ENCODE measurements around the gene LYRM4.

LYRM4 gene

DNA sequence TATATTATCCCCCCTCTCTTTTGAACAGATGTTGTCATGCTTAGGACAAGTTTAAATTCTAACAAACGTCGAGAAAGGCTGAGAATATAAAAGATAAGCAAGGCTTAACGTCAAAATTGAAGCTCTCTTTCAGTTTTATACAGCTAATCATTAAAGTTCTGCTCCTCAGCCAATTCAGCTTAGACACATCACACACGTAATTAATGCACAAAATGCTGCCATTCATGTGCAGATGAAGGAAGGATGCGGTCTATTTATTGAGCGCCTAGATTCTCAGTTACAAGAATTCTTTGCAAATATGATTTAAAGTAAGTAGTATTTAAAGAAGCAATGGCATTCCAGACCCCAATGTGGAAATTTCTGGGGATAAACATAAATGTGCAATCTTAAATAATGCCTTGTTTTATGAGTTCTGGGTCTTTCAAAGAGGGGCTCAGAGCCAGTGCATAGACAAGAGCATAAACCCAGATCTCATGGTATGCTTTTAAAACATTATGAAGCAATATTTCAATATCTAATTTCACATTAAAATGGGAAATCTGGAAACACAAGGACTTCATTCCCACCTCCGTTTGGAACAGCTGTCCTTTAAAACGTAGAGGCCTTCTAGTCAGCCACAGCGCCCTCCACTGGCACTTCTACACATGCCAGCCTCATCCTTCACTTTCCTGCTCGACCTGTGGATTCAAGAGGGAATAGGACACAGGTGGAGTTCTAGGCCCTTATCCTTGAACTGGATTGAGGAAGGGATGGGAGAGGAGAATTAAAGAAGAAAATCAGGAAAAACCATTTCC, 85.8 kb downstream of the LYRM4 start:
- DNase-seq (ENCODE audit: low read depth in 3 of 3): no peak

DNA sequence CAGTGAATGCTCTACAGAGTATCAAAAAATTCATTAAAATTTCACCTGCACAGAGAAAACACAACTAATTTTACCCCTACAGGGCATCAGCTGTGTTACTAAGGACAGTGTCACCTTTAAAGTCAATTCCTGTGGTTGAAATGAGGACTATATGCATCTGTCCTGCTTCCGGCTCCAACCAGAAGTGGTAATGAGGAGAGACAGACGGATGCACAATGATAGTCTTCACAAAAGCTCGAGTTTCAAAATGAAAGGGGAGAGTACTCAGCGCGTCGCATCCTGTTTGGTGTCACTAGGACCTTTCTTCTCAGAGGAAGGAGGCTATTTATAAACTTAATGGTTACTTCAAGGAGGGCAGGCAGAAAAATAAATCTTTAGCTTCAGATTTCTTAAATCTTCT, 86.5 kb downstream of the LYRM4 start:
- DNase-seq (ENCODE audit: low read depth in 3 of 3): peak; percentile 13 to 29 (median 14)

DNA sequence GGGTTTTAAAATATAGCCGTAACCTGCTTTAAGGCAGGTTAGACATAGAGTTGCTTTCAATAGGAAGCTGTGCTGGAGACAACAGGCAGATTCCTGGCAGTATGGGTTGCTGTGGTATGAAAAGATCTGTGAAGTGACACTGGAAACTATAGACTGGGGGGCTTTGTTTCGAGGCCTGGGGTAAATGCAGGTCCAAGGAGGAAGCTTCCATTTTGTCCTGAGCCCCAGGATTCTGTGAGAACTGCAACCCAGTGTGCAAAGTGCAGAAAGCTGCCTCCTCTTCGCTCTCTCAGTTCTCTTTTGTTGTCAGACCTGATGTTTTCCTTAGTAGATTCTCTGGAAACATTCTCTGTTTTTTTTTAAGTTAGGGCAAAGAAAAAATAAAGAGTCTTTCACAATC, 86.9 kb downstream of the LYRM4 start:
- no peak for DNase-seq (ENCODE audit: low read depth in 3 of 3)

DNA sequence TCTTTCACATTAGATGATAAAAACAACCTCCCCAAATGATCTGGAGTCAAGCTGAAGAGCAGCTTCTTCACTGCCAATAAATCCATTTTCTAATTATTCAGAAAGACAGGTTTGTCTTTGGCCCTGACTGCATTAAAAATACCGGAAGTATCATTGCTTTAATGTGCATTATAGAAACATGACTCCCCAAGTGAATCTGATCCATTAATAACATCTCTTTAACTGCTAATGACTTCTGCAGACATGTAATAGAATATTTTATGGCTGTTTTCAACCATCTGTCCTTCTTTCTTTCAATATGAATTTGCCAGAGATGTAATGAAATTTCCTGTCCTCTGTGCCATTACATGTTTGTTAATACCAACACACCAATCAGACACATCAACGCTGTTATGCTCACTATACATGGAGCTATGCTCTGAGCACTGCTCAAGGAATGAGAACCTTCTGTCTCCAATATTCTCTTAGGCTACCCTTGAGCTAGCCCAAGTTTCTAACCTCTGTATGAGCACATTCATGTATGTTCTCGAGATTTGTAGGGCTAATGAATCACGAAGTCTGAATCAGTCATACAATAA, 87.8 kb downstream of the LYRM4 start:
- DNase-seq (ENCODE audit: low read depth in 3 of 3): no peak

DNA sequence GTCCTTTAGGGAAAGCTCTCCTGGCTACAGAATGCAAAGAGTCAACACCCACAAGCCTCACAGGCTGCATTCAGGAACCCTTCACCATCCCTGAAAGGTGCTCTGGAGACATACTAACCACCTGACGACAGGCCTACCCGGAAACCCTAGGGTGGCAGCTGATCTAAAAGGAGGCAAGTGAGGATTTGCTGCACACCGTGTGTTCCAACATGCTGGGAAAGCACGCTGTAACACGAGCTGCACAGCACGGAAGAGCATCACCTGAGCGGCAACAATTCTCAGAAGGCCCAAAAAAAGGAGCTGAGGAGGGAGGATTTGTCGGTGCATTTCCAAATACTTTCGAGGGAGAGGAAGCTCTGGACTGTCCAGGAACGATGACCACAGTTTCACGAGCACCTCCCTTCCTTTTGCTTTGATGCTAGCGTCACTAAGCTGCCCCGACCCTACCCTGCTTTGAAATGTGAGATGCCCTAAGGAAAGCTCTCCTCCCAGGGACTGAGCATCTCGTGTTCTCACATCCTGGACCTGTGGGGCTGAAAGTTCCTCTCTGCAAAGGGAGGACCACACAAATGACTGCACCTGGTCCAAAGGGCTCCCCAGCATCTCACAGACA, 88.6 kb downstream of the LYRM4 start:
- no peak for DNase-seq (ENCODE audit: low read depth in 3 of 3)

DNA sequence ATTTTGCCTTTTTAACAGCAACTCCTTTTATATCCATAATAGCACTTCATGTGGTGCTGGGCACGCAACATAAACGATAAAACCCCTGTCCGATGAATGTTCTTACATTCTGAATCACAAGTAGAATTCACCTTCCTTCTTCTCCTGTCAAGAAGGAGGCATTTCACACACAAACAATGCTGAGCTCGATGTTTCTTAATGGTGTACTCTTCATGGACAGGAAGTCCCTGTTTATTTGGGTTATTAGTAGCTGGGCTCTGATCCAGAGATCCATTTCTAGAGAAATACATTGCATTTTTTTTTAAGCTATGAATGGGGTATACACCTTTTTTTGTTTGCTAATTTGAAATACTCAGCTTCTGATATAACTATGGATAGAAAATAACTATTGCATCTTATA, 93.2 kb downstream of the LYRM4 start:
- no peak for DNase-seq (ENCODE audit: low read depth in 3 of 3)

DNA sequence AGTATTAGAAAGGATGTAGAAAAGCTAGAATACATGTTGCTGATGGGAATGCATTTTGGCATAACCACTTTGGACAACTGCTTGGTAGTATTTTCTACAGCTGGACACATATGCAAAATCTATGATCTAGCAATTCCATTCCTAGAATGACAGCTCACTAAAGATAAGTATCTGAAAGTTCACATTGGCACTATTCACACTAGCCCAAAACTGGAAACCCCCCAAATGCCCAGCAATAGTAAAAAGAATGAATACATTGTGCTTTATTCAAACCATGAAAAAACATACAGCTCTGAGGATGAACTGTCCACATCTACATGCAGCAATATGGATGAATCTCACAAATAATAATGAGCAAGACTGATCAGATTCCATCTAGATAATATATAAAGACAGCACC, 96.7 kb downstream of the LYRM4 start:
- no peak for DNase-seq (ENCODE audit: low read depth in 3 of 3)

DNA sequence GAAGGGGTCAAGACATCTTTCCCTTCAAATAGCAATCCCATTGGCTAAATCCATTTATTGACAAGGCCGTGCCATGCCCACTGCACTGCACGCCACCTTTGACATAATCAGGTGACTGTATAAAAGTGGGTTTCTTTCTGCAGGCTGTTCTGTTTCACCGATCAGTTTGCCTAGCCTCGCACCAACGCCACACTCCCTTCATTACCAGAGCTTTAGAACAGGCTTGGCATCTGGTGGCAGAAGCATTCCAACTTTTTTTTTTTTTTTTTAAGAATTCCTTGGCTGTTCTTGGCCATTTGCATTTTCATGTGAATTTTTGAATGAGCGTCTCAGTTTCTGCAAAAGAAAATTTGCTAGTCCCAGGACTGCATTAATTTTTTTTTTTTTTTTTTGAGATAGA, 97.5 kb downstream of the LYRM4 start:
- DNase-seq (ENCODE audit: low read depth in 3 of 3): no peak

DNA sequence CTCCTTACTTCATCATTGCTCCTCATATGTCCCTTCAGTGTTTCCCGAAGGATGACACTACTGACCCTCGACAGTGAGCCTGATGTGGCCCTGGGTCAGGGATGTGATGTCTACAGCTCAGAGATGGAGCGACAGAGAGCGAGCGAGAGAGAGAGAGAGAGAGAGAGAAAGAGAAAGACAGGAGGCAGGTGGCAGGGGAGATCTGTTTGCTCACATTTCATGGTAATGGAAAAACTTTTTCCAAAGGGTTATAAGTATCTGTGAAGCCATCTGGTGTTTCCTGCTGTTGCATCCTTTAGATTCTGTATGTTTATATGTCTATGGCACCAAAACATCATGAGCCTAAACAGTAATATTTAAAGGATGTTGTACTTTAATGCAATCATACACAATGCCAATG, 98.4 kb downstream of the LYRM4 start:
- no peak for DNase-seq (ENCODE audit: low read depth in 3 of 3)

DNA sequence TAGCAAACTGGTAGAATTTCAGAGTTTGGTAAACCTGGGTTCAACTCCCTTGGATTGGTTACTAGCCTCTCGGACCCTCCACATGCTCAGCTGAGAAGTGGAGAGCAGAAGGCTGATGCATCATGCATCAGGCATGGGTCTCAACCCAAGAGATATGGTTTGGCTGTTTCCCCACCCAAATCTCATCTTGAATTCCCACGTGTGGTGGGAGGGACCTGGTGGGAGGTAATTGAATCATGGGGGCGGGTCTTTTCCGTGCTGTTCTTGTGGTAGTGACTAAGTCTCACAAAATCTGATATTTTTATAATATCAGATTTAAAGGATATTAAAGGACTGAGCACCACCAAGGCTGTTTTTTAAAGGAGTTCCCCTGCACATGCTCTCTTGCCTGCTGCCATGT, 100.5 kb downstream of the LYRM4 start:
- DNase-seq (ENCODE audit: low read depth in 3 of 3): no peak

DNA sequence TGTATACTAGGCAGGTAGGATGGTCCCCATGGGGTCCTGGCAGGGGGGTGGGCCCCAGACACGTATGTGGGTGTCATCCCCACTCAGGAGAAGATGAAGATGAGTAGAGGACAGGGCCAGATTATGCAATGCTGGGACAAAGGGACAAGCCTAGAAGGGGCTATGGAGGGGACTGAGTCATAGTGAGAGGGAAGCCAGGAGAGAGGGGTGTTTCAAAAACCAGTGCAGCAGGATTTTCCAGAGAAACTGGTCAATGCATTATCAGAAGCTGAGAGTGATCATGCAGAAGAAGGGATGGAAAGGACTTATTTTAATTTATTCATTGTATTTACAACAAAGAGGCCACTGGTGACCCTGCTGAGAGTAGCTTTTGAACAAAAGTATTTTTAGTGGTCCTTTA, 101.6 kb downstream of the LYRM4 start:
- no peak for DNase-seq (ENCODE audit: low read depth in 3 of 3)

DNA sequence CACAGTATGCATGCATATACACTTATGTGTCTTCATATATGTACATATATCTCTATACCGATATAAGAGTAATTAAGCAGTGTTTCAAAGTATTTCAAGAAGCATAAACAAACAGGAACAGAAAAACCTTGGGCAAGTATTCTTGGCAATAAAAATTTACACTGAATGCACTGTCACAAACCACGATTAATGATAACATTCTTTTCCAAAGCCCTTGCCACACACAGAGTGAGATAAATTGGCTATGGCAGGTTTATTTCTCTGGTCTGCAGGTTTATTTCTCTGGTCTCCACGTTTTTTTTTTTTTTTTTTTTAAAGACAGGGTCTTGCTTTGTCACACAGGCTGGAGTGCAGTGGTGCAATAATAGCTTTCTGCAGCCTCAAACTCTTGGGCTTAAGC, 102.6 kb downstream of the LYRM4 start:
- DNase-seq (ENCODE audit: low read depth in 3 of 3): no peak

DNA sequence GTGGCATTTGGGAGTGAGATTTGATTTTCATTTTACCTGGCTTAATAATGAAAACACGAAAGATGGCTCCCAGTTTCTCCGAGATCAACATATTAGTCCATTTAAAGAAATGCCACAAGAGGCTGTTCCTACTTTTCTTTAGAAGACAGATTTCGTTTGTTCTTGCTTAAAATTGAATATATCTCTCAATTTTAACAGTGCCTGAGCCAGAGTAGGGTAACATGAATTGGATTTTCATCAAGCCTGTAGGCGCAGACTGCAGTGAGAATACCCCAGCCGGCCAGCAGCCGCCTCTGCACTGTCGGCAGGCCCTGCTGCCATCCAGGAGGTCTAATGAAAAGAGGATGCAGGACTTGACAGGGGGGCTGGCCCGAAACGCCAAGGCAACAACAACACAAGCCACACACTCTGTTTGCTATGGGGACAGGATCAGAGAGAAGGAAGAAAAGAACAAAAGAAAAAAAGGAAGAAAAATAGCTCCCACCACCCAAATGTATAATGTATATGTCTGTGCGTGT, 103.1 kb downstream of the LYRM4 start:
- DNase-seq (ENCODE audit: low read depth in 3 of 3): no peak

DNA sequence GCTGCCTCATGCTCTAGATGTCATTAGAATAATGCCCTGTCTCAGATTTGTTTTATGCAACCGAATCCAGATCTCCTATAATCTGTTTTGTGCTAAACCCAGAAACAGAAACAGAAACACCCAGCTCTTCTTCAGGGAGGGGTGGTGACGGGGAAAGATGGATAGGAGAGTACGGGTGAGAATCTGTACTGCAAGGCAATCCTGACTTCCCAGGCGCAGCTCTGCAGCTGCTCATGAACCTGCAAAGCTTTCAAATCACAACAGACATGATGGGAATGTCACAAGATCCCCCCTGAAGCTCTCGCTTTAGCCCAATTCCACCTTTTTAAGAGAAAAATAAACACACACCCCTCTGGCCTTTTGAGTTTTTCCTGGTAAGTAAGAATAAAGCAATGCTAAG, 104.1 kb downstream of the LYRM4 start:
- DNase-seq (ENCODE audit: low read depth in 3 of 3): no peak

DNA sequence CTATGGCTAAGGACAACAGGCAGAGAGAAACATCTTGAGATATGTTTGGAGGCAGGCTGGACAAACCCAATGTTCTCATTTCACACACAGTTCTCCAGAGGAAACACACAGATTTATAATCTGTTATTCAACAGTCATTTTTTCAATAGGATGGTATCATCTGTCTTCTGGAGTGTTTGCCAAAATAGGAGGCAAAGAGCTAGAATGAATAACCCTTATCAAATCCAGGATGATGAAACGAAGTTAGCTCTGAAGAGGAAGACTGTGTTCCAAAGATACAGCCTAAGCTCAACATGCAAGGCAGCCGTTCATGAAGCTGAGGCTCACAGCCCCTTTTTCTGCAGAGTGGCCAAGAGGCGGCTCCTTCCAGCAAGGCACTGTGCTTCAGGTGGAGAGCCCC, 104.8 kb downstream of the LYRM4 start:
- DNase-seq (ENCODE audit: low read depth in 3 of 3): no peak

DNA sequence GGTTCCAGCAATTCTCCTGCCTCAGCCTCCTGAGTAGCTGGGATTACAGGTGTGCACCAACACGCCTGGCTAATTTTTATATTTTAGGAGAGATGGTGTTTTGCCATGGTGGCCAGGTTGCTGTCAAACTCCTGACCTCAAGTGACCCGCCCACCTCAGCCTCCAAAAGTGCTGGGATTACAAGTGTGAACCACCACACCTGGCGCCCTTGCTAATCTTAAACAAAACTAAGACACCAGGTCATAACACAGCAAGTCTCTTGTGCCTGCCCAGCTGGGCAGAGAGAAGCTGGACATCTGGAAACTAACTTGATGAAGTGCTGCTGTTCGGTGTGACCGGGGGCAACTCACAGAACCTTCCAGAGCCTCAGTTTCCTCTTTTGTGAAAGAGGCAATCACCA, 107.6 kb downstream of the LYRM4 start:
- no peak for DNase-seq (ENCODE audit: low read depth in 3 of 3)

DNA sequence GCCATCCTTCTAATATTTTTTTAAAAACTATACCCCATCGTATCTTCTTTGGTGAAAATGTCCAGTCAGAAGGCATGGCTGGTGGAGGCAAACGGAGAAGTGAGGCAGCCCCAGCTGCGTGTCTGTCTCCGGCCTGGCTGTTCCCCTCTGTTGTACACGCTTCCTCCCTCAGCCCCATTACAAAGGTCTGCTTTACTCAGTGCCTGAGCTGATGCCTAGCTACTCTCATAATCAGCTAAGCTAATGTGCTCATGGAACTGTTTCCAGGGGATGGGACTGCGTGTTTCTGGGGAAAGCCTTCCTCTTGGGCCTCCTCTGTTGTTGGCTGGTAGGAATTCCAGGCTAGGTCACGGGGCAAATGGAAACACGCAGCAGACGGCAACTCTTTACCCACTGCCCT, 108.3 kb downstream of the LYRM4 start:
- no peak for DNase-seq (ENCODE audit: low read depth in 3 of 3)

DNA sequence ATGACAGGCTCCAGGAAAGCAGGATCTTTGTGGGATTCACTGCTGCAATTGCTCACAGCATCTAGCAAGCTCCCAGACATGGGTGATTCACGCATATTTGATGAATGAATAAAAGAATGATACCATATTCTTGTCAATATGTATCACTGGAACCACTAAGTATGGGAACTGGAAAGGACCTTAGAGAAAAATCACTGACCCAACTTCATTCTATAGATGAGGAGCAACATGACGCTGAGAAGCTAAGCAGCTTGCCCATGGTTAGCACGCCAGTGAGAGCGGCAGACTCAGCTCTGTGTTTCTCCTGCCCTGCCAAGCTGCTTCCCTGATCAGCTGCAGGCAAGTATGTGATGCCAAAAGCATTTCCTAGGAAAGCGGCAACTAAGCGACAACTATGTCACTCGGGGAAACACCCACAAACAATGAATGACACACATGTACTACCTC, 108.8 kb downstream of the LYRM4 start:
- DNase-seq (ENCODE audit: low read depth in 3 of 3): no peak

DNA sequence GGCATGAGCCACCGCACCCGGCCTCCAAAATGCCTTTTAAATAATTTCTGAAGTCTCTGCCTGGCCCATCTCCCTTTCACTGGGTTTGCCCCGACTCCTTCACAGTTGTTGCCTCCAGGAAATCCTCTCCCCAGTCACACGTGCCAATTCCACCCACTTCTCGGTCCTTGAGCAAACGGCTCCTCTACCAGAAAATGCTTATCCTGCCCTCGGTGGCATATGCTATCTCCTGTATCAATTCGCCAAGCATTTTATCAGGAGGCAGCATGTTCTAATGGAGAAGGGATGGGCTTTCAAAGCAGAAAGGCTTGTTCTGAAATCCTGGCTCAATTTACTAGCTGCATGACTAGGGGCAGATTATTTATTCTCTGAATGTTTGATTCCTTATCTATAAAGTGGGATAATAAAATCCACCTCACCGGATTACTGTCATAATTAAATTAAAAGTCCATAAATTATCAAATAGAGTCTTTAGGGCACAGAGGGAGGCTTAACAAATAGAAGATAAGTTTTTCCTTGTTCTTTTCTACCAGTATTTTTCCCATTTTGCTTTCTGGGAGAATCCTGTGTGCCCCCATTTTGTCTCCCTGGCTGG, 109.3 kb downstream of the LYRM4 start:
- no peak for DNase-seq (ENCODE audit: low read depth in 3 of 3)

DNA sequence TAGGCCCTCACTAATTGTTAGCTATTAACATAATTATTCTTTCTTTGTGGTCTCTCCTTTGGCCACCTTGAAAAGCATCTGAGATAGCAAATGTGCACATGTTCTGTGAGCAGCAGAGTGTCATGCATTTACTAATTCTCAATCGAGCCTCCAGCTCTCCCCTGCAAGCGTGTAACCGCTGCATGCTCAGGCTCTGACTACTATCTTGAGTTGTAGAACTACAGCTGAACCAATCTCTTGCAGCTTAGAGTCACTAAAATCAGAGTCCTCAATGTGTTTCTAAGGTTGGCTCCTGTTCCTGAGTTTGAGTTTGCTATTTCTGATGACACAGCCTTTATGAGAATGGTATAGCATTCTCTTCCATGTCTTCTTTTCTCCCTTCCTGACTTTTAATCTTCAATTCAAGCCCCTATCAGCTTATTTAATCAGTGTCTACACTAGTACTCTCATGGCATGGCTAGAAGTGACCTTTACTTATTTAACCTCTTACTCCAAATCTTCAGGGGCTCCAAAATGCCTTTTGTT, 110.1 kb downstream of the LYRM4 start:
- no peak for DNase-seq (ENCODE audit: low read depth in 3 of 3)

DNA sequence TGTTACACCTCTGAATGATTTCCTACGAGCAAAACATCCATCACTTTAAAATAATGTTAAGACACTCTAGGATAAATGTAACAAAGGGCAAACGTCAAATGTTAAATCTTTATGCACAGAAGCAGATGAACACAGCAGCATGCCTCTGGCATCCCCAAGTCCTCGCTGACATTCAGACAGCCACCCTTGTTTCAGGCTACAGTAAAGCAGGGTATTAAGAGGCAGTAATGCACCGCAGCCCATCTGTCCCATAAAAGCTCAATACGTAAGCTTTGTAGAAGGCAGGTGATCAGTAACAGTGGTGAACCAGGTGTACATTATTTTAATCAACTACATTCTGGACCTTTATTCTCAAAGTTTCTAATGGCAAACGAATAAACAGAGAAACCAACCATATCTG, 110.9 kb downstream of the LYRM4 start:
- no peak for DNase-seq (ENCODE audit: low read depth in 3 of 3)

DNA sequence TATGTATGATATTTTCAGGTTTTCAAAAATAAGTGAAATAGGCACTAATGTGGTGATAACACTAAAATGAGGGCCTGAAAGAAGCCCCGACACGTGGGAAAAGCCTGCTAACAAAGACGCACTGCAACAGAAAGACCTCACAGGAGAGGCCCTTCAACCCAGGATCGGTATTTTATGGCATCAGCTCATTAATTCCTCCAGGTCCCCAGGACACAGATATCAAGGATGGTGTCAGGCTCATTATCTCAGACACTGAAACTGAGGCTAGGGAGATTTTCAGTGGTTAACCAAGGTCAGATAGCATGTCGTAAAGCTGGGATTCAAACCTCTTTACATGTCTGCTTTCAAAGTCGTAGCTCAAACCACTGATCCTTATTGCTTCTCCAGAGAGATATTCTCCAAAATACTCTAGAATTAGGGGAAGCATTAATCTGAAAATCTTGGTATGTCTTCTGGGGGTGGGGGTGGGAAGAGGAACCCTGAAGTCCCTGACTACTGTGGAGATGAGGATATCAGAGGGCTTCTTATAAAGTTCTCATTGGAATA, 111.5 kb downstream of the LYRM4 start:
- no peak for DNase-seq (ENCODE audit: low read depth in 3 of 3)

All from stimulated activated CD4-positive, alpha-beta T cell treated with anti-CD3 and anti-CD28 coated beads, TNF-alpha, amount 100 ng/mL, for 48 hours (primary cell).